ENCODE measurements around the gene ISY1. TPM values are rescaled to one million over a fixed set of nuclear protein-coding genes. Genes with fewer than 3 reads are reported as not detected.
A peak's percentile ranks its signal among the peaks of the same experiment; 100 is the strongest.
"Not testable (repeated sequence)": the region's sequence is repeated elsewhere in the genome, so short reads cannot be mapped to it uniquely, and the experiment has no call there.

The ISY1 gene
- polyA plus RNA-seq, 4 donors, result 11.2 to 27.7 (median 23.8) TPM

DNA sequence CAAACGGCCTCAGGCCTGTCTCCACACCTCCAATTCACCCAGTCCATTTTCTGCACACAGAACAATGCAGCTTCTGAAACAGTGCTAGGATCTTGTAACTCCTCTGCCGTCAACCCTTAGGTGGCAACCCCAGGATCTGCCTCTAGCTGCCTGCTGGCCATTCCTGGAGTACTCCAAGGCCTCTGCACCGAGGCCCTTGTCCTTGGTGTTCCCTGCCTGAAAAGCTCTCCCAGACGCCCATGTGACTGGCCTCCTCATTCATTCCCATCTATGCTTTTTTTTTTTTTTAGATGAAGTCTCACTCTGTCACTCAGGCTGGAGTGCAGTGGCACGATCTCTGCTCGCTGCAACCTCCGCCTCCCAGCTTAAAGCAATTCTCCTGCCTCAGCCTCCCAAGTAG lies 57.6 kb downstream of the ISY1 start:
- 87 to 92% (median 91%) methylated on average over 7 of the region's 7 CpGs for WGBS, 3 donors
- Histone ChIP-seq H3K4me1 (ENCODE audit: control insufficient read depth in 3 of 3, insufficient read depth in 2 of 3, low read depth in 1 of 3, low read length in 2 of 3) (no peaks in the 10 kb centered on the region), H3K4me3 (ENCODE audit: low read depth in 1 of 3, low read length in 3 of 3) (no peak overlapping the region), H3K27ac (ENCODE audit: low read depth in 1 of 3, low read length in 2 of 3) (no peak overlapping the region), H3K9me3 (ENCODE audit: control insufficient read depth in 2 of 2, insufficient read depth in 1 of 2, low read depth in 1 of 2, low read length in 1 of 2) (peaks cover 0 to 5% of the 10 kb centered on the region in 2 donors), H3K27me3 (ENCODE audit: control insufficient read depth in 3 of 3, insufficient read depth in 3 of 3, low read length in 3 of 3) (no peaks in the 10 kb centered on the region), H3K36me3 (ENCODE audit: control insufficient read depth in 3 of 3, insufficient read depth in 2 of 3, low read depth in 1 of 3, low read length in 3 of 3) (peaks cover 0 to 40% (median 0%) of the 10 kb centered on the region in 3 donors)
- no peak for DNase-seq
- no peak for FAIRE-seq

DNA sequence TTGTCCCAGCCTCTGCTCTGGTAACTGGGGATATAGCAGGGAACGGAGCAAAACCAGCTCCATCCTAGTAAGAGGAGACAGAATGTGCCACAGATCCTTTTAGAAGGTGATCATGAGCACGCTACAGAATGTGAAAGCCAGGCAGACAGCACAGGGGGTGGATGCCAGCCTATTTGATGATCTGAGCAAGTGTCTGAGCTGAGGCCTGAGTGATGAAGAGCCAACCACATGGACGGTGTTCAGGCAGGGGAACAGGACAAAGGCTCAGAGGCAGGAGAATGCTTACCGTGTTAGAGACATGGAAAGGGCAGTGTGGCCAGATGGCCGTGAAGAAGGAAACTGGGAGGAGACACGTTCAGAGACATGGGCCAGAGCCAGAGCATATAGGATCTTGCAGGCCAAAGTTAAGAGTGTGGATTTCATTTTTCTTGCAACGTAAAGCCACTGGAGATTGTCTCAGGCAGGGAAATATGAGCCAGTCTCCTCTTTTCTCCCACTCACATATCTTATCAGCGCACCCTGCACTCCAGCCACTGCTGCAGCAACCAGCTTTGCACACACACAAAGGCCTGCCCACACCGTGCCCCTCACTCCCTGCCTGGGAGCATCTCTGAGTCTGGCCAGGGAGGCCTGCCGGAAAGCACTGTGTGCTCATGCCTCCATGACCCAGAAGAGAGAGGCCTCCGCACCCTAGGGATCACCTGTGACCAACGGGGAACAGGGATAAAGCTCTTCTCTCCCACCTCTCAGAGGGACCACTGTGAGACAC lies 59.3 kb downstream of the ISY1 start:
- FAIRE-seq, result no peak
- Histone ChIP-seq H3K27ac (ENCODE audit: low read depth in 1 of 3, low read length in 2 of 3) (no peak overlapping the region), H3K4me3 (ENCODE audit: low read depth in 1 of 3, low read length in 3 of 3) (no peak overlapping the region), H3K36me3 (ENCODE audit: control insufficient read depth in 3 of 3, insufficient read depth in 2 of 3, low read depth in 1 of 3, low read length in 3 of 3) (peaks cover 0 to 30% (median 0%) of the 10 kb centered on the region in 3 donors), H3K4me1 (ENCODE audit: control insufficient read depth in 3 of 3, insufficient read depth in 2 of 3, low read depth in 1 of 3, low read length in 2 of 3) (no peaks in the 10 kb centered on the region), H3K27me3 (ENCODE audit: control insufficient read depth in 3 of 3, insufficient read depth in 3 of 3, low read length in 3 of 3) (no peaks in the 10 kb centered on the region), H3K9me3 (ENCODE audit: control insufficient read depth in 2 of 2, insufficient read depth in 1 of 2, low read depth in 1 of 2, low read length in 1 of 2) (peaks cover 0 to 5% of the 10 kb centered on the region in 2 donors)
- DNase-seq, result no peak
- 87 to 92% (median 88%) methylated on average over 12 of the region's 12 CpGs for WGBS, 3 donors

DNA sequence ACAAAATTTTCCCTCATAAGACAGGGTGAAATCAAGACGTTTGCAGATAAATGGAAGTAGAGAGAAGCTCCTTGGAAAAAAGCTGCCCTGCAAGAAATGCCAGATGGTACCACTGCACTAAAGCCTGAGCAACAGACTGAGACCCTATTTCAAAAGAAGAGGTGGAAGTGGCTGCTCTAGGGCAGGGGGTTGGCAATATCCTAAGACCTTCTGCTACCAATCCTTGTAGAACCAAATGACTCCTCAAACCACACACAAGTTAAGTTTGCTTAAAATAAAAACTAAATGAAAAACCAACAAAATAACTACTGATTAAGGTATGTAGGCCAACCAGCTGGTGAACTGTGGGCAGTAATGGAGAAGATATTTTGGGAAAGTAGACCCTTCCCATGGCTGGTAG lies 60.6 kb downstream of the ISY1 start:
- H3K4me1 ChIP-seq (ENCODE audit: control insufficient read depth in 3 of 3, insufficient read depth in 2 of 3, low read depth in 1 of 3, low read length in 2 of 3), result no peaks in the 10 kb centered on the region
- H3K27me3 ChIP-seq (ENCODE audit: control insufficient read depth in 3 of 3, insufficient read depth in 3 of 3, low read length in 3 of 3), result no peaks in the 10 kb centered on the region
- FAIRE-seq (no peak), DNase-seq (no peak)
- H3K4me3 ChIP-seq (ENCODE audit: low read depth in 1 of 3, low read length in 3 of 3), result no peak overlapping the region
- H3K36me3 ChIP-seq (ENCODE audit: control insufficient read depth in 3 of 3, insufficient read depth in 2 of 3, low read depth in 1 of 3, low read length in 3 of 3), result peaks cover 0 to 33% (median 0%) of the 10 kb centered on the region in 3 donors
- peaks cover 0 to 5% of the 10 kb centered on the region in 2 donors for H3K9me3 ChIP-seq (ENCODE audit: control insufficient read depth in 2 of 2, insufficient read depth in 1 of 2, low read depth in 1 of 2, low read length in 1 of 2)
- WGBS, 3 donors, result 52 to 72% (median 58%) methylated on average over 1 of the region's 1 CpG
- no peak overlapping the region for H3K27ac ChIP-seq (ENCODE audit: low read depth in 1 of 3, low read length in 2 of 3)

DNA sequence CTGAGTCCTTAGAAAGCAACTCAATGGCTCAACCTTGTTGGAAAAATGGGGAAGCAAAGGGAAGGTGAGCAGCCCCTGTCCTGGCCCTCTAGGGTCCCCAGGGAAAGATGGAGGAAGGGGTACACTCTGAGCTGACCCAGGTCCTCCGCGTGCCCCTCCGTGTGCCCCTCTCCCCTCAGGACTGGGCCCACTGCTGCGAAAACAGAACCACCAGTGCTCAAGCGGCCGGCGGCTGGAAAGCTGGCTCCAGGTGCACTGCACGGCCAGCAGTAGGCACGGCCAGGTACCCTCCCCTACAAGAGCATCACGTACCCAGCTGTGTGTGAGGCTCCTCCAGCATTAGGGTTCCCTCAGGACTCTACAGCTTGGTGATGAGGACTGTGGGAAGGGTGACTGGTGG lies 65.6 kb downstream of the ISY1 start:
- no peak for FAIRE-seq
- 98% methylated on average over 10 of the region's 10 CpGs for WGBS, 3 donors
- H3K4me1 ChIP-seq (ENCODE audit: control insufficient read depth in 3 of 3, insufficient read depth in 2 of 3, low read depth in 1 of 3, low read length in 2 of 3), result no peaks in the 10 kb centered on the region

DNA sequence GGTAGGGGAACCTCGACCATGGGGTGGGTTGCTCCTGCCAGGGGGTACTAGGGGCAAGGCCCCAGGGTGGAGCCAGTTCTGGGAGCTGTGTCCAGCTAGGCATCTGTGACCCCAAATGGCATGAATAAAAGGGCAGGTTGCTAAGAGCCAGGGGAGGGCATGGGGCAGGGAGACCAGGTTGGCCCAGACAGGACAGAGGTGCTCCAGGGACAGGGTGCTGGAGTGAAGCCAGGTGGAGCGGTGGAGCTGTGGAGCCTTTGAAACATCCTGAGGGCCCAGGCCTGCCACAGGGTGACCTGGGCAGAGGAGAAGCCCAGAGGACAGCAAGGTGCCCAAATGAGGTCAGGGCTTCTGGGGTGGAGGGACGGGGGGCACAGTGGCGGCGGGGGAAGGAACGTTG lies 72.6 kb downstream of the ISY1 start:
- not testable (repeated sequence) for H3K9me3 ChIP-seq (ENCODE audit: control insufficient read depth in 2 of 2, insufficient read depth in 1 of 2, low read depth in 1 of 2, low read length in 1 of 2); FAIRE-seq; H3K27me3 ChIP-seq (ENCODE audit: control insufficient read depth in 3 of 3, insufficient read depth in 3 of 3, low read length in 3 of 3); DNase-seq; H3K27ac ChIP-seq (ENCODE audit: low read depth in 1 of 3, low read length in 2 of 3); H3K4me1 ChIP-seq (ENCODE audit: control insufficient read depth in 3 of 3, insufficient read depth in 2 of 3, low read depth in 1 of 3, low read length in 2 of 3); H3K4me3 ChIP-seq (ENCODE audit: low read depth in 1 of 3, low read length in 3 of 3)
- H3K36me3 ChIP-seq (ENCODE audit: control insufficient read depth in 3 of 3, insufficient read depth in 2 of 3, low read depth in 1 of 3, low read length in 3 of 3), result peaks cover 2 to 17% (median 3%) of the 10 kb centered on the region in 3 donors
- WGBS, 3 donors, result no CpG with 5 or more reads among the region's 6 CpGs

More for the DNA sequence above, 65.6 kb downstream of the ISY1 start:
- H3K27me3 ChIP-seq (ENCODE audit: control insufficient read depth in 3 of 3, insufficient read depth in 3 of 3, low read length in 3 of 3), result no peaks in the 10 kb centered on the region
- H3K27ac ChIP-seq (ENCODE audit: low read depth in 1 of 3, low read length in 2 of 3), result no peak overlapping the region
- no peak overlapping the region for H3K4me3 ChIP-seq (ENCODE audit: low read depth in 1 of 3, low read length in 3 of 3)
- DNase-seq, result no peak
- peaks cover 2 to 53% (median 3%) of the 10 kb centered on the region in 3 donors for H3K36me3 ChIP-seq (ENCODE audit: control insufficient read depth in 3 of 3, insufficient read depth in 2 of 3, low read depth in 1 of 3, low read length in 3 of 3)
- H3K9me3 ChIP-seq (ENCODE audit: control insufficient read depth in 2 of 2, insufficient read depth in 1 of 2, low read depth in 1 of 2, low read length in 1 of 2), result peaks cover 0 to 5% of the 10 kb centered on the region in 2 donors

DNA sequence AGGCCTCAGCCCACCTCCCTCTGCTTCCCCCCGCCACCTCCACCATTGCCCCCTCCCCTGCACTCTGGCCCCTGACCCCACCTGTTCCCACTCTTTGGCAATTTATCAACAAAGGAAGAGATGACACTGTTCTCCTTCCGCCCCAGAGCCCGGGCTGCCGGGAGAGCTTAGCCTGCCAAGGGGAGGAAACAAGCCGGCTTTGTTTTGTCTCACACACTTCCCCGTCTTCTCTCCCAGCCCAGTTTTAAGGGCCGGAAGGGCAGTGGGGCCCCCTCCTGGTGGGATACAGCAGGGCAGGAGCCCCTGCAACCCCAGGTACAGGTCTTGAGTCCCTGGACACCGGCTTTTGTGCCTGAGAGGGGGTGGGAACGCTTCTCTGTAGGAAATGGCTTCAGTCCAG lies 73.0 kb downstream of the ISY1 start:
- not testable (repeated sequence) for H3K4me1 ChIP-seq (ENCODE audit: control insufficient read depth in 3 of 3, insufficient read depth in 2 of 3, low read depth in 1 of 3, low read length in 2 of 3); H3K4me3 ChIP-seq (ENCODE audit: low read depth in 1 of 3, low read length in 3 of 3); H3K27me3 ChIP-seq (ENCODE audit: control insufficient read depth in 3 of 3, insufficient read depth in 3 of 3, low read length in 3 of 3); H3K9me3 ChIP-seq (ENCODE audit: control insufficient read depth in 2 of 2, insufficient read depth in 1 of 2, low read depth in 1 of 2, low read length in 1 of 2); FAIRE-seq; H3K27ac ChIP-seq (ENCODE audit: low read depth in 1 of 3, low read length in 2 of 3)
- peaks cover 2 to 14% (median 3%) of the 10 kb centered on the region in 3 donors for H3K36me3 ChIP-seq (ENCODE audit: control insufficient read depth in 3 of 3, insufficient read depth in 2 of 3, low read depth in 1 of 3, low read length in 3 of 3)
- WGBS, 3 donors, result 0 to 19% (median 10%) methylated on average over 2 to 7 of the region's 9 CpGs
- DNase-seq, result peak; percentile 23 to 29

DNA sequence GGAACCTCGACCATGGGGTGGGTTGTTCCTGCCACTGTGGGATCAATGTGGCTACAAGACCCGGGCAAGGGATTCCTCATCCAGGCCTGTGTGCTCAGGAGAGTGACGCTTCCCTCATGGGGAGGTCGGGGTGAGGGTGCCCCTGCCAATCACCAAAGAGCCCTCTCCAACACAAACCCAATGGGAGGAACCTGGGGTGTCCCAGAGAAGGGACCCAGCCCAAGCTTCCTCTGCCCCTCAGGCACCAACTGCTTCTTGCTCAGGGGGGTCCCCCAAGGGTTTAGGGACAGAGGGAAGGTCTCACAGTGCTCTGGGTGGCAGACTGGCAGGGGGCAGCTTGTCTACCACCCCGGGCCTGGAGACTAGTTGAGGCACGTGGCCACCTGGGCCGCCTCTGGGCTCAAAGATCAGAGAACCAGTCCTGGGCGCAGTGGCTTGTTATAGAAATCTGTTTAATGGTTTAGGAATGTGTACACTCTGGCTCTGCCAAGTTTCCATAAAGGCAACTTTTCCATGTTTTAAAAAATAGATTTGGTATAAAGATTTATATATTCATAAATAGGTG lies 73.6 kb downstream of the ISY1 start:
- Histone ChIP-seq H3K4me1 (ENCODE audit: control insufficient read depth in 3 of 3, insufficient read depth in 2 of 3, low read depth in 1 of 3, low read length in 2 of 3) (no peaks in the 10 kb centered on the region), H3K4me3 (ENCODE audit: low read depth in 1 of 3, low read length in 3 of 3) (no peak overlapping the region), H3K27ac (ENCODE audit: low read depth in 1 of 3, low read length in 2 of 3) (peak overlapping the region in 2 of 3 donors; percentile 50 to 75), H3K9me3 (ENCODE audit: control insufficient read depth in 2 of 2, insufficient read depth in 1 of 2, low read depth in 1 of 2, low read length in 1 of 2) (no peaks in the 10 kb centered on the region), H3K27me3 (ENCODE audit: control insufficient read depth in 3 of 3, insufficient read depth in 3 of 3, low read length in 3 of 3) (no peaks in the 10 kb centered on the region), H3K36me3 (ENCODE audit: control insufficient read depth in 3 of 3, insufficient read depth in 2 of 3, low read depth in 1 of 3, low read length in 3 of 3) (peaks cover 2 to 8% (median 2%) of the 10 kb centered on the region in 3 donors)
- WGBS, 3 donors, result 57 to 63% (median 61%) methylated on average over 6 to 8 of the region's 8 CpGs
- no peak for DNase-seq
- FAIRE-seq, result peak; percentile 44

DNA sequence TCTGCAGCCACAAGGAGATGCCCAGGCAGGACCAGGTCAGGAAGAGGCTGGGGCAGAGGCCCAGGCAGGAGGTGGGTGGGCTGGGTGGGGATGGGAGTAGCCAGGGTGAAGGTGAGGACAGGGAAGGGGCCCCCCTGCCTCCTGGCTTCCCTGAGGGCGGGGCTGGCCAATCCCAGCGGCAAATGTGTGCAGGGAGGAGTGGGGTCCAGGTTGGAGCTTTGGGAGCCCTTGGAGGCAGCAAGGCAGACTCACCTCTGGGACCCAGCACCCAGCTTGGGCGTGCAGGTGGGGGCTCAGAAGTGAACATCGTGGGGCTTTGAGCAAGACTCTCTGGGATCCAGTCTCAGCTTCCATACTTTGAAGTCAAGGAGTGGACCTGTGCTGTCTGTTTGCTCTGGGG lies 75.0 kb downstream of the ISY1 start:
- Histone ChIP-seq H3K27ac (ENCODE audit: low read depth in 1 of 3, low read length in 2 of 3) (no peak overlapping the region), H3K36me3 (ENCODE audit: control insufficient read depth in 3 of 3, insufficient read depth in 2 of 3, low read depth in 1 of 3, low read length in 3 of 3) (no peaks in the 10 kb centered on the region), H3K4me3 (ENCODE audit: low read depth in 1 of 3, low read length in 3 of 3) (no peak overlapping the region), H3K4me1 (ENCODE audit: control insufficient read depth in 3 of 3, insufficient read depth in 2 of 3, low read depth in 1 of 3, low read length in 2 of 3) (no peaks in the 10 kb centered on the region), H3K9me3 (ENCODE audit: control insufficient read depth in 2 of 2, insufficient read depth in 1 of 2, low read depth in 1 of 2, low read length in 1 of 2) (no peaks in the 10 kb centered on the region), H3K27me3 (ENCODE audit: control insufficient read depth in 3 of 3, insufficient read depth in 3 of 3, low read length in 3 of 3) (no peaks in the 10 kb centered on the region)
- FAIRE-seq, result no peak
- DNase-seq, result no peak
- WGBS, 3 donors, result 72 to 90% (median 87%) methylated on average over 4 of the region's 4 CpGs

Measured in small intestine (tissue), 7 donors.